MM.1S (cell line): ENCODE results near the gene SRPK2.

ENCODE experiments used
- DNase-seq: peaks from one replicate; pipeline ENCODE4 v3.0.0-alpha.2; 2015
- H2AFZ ChIP-seq: fragments of 300-600 bp; sonication (generic); 2 replicates; pipeline ENCODE4 v1.6.0; 2016; ENCODE audit warnings: antibody characterized with exemption, low read length
- H3F3A ChIP-seq: fragments of 300-600 bp; sonication (generic); 2 replicates; pipeline ENCODE4 v1.6.1; 2016; ENCODE audit warnings: mild to moderate bottlenecking, antibody characterized with exemption, low read length, moderate library complexity, mixed read lengths; ENCODE audit not compliant: insufficient read depth
- H3K27ac ChIP-seq: fragments of 300-600 bp; sonication (generic); 2 replicates; pipeline ENCODE4 v1.5.1; 2016; ENCODE audit warnings: mild to moderate bottlenecking, low read length
- H3K27me3 ChIP-seq: fragments of 300-600 bp; sonication (generic); replicated peaks from 2 replicates; pipeline ENCODE4 v1.6.0; 2016; ENCODE audit warnings: low read length; ENCODE audit not compliant: insufficient read depth
- H3K36me3 ChIP-seq: fragments of 300-600 bp; sonication (generic); replicated peaks from 2 replicates; pipeline ENCODE4 v1.6.1; 2016; ENCODE audit warnings: mild to moderate bottlenecking, low read length, mixed read lengths; ENCODE audit not compliant: insufficient read depth
- H3K4me1 ChIP-seq: fragments of 300-600 bp; sonication (generic); 2 replicates; pipeline ENCODE4 v1.6.1; 2016; ENCODE audit warnings: low read length, mixed read lengths
- H3K4me2 ChIP-seq: fragments of 300-600 bp; sonication (generic); 2 replicates; pipeline ENCODE4 v1.6.0; 2016; ENCODE audit warnings: low read depth, low read length
- H3K4me3 ChIP-seq: fragments of 300-600 bp; sonication (generic); 2 replicates; pipeline ENCODE4 v1.5.1; 2016; ENCODE audit warnings: low read length, mixed read lengths
- H3K79me2 ChIP-seq: fragments of 300-600 bp; sonication (generic); 2 replicates; pipeline ENCODE4 v1.6.1; 2016; ENCODE audit warnings: mixed run types, low read length, mixed read lengths
- H3K9ac ChIP-seq: fragments of 300-600 bp; sonication (generic); 2 replicates; pipeline ENCODE4 v1.6.1; 2016; ENCODE audit warnings: low read length, mixed read lengths
- H3K9me2 ChIP-seq: fragments of 300-600 bp; sonication (generic); replicated peaks from 2 replicates; pipeline ENCODE4 v1.6.1; 2016; ENCODE audit warnings: mild to moderate bottlenecking, low read length, mixed read lengths; ENCODE audit not compliant: insufficient read depth
- H3K9me3 ChIP-seq: fragments of 300-600 bp; sonication (generic); replicated peaks from 2 replicates; pipeline ENCODE4 v1.6.1; 2016; ENCODE audit warnings: mild to moderate bottlenecking, low read length, mixed read lengths; ENCODE audit not compliant: insufficient read depth
- H4K20me1 ChIP-seq: fragments of 300-600 bp; sonication (generic); 2 replicates; pipeline ENCODE4 v1.6.1; 2016; ENCODE audit warnings: mild to moderate bottlenecking, low read length, moderate library complexity, mixed read lengths; ENCODE audit not compliant: insufficient read depth
- EZH2 ChIP-seq: fragments of 300-600 bp; sonication (generic); optimal IDR thresholded peaks from 2 replicates; pipeline ENCODE3; 2017; ENCODE audit warnings: low read depth, mild to moderate bottlenecking, antibody characterized with exemption, low read length, mixed read lengths
- EZH2phosphoT487 ChIP-seq: fragments of 300-600 bp; sonication (generic); IDR thresholded peaks from 2 replicates; pipeline ENCODE4 v1.6.1; 2018; ENCODE audit warnings: antibody characterized with exemption, low read length
- TF ChIP-seq, protein P1 (sequence below): fragments of 300-600 bp; sonication (generic); IDR thresholded peaks from 2 replicates; pipeline ENCODE4 v1.5.1; 2016; ENCODE audit warnings: antibody characterized with exemption, low read length, mixed read lengths

Gene SRPK2

DNA sequence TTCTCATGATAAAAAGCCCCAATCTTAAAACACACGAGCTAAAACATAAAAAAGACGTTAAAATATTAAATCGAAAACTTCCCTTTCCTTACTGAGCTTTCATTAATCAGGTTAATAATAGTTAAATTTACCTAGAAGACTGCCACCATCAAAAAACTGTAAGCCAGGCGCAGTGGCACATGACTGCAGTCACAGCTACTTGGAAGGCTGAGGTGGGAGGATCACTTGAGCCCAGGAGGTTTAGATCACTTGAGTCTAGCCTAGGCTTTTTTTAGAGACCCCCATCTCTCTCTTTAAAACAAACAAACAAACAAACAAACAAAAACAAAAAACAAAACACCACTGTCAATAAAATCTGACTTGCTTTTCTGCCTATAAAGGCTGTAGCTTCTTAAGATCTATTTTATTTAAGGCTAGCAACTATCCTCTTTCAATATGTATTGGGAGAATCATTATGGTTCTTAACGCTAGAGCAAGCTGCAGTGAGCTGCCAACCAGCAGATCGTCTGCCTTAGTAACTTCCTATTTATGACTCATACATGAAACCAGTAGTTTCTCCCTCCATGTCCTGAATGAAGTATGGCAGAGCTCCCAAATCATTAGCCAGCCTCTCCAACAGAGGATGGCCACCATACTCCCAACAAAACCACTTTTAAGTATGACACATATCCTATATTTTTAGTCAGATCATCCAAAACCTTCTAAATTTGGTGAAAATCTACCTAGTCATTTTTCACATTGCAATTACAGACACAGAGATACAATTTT lies 163.7 kb downstream of the SRPK2 start:
- TF ChIP-seq EZH2 (no peak), EZH2phosphoT487 (no peak)
- TF ChIP-seq, protein P1, sequence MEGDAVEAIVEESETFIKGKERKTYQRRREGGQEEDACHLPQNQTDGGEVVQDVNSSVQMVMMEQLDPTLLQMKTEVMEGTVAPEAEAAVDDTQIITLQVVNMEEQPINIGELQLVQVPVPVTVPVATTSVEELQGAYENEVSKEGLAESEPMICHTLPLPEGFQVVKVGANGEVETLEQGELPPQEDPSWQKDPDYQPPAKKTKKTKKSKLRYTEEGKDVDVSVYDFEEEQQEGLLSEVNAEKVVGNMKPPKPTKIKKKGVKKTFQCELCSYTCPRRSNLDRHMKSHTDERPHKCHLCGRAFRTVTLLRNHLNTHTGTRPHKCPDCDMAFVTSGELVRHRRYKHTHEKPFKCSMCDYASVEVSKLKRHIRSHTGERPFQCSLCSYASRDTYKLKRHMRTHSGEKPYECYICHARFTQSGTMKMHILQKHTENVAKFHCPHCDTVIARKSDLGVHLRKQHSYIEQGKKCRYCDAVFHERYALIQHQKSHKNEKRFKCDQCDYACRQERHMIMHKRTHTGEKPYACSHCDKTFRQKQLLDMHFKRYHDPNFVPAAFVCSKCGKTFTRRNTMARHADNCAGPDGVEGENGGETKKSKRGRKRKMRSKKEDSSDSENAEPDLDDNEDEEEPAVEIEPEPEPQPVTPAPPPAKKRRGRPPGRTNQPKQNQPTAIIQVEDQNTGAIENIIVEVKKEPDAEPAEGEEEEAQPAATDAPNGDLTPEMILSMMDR = no peak
- Histone ChIP-seq H3K4me1 (peaks cover 13% of the 10 kb centered on the region), H3K27me3 (no peaks in the 10 kb centered on the region), H2AFZ (no peak overlapping the region), H3K36me3 (0 out of 2 replicates have a peak, but pooled peaks cover 4% of the 10 kb centered on the region), H3K9me3 (no peaks in the 10 kb centered on the region), H4K20me1 (peaks cover 5% of the 10 kb centered on the region; the same call in 1 of the 2 replicates), H3K9me2 (no peaks in the 10 kb centered on the region), H3K4me3 (0 out of 2 replicates have a peak overlapping the region, but pooled peaks have one; percentile 1), H3K79me2 (peaks cover 89% of the 10 kb centered on the region), H3K27ac (peak overlapping the region; percentile 35; the same call in 1 of the 2 replicates), H3K4me2 (peak overlapping the region; percentile 51), H3K9ac (no peak overlapping the region; the same call in 1 of the 2 replicates), H3F3A (peaks cover 14% of the 10 kb centered on the region)
- DNase-seq = peak; percentile 56

- H3K4me2 ChIP-seq = no peak overlapping the region
- H3F3A ChIP-seq = peaks cover 14% of the 10 kb centered on the region
- no peaks in the 10 kb centered on the region for H3K27me3 ChIP-seq
- 0 out of 2 replicates have a peak, but pooled peaks cover 4% of the 10 kb centered on the region for H3K36me3 ChIP-seq
- no peaks in the 10 kb centered on the region for H3K9me3 ChIP-seq
- no peak for DNase-seq
- peaks cover 5% of the 10 kb centered on the region; the same call in 1 of the 2 replicates for H4K20me1 ChIP-seq
- peaks cover 13% of the 10 kb centered on the region for H3K4me1 ChIP-seq
- H3K27ac ChIP-seq = no peak overlapping the region
- no peaks in the 10 kb centered on the region for H3K9me2 ChIP-seq
- TF ChIP-seq, protein P1 = no peak
- TF ChIP-seq EZH2 (no peak), EZH2phosphoT487 (no peak)
- H3K4me3 ChIP-seq = no peak overlapping the region
- H3K79me2 ChIP-seq = peaks cover 91% of the 10 kb centered on the region
- no peak overlapping the region for H2AFZ ChIP-seq
- H3K9ac ChIP-seq = no peak overlapping the region
Observed at GRCh38 chr7:105222953-105223352, 165.8 kb downstream of the SRPK2 start.

DNA sequence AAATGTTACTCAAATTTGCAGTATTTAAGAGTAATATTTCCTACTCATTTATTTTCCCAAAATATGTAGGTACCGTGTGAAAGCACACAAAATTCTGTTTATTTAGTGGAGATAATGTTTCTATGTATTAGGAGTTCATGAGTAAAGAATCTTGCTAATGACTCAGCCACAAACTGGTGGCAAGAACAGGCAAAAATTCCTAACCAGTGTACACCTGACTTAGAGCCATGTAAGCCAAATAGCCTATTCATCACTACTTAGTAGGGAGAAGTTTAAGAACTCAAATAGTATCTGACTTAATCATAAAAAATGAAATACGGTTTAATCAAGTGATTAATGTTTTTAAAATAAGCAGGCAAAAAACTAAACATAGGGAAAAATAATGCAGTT lies 169.0 kb downstream of the SRPK2 start:
- H3F3A ChIP-seq = peaks cover 1% of the 10 kb centered on the region; the same call in 1 of the 2 replicates
- no peak overlapping the region for H3K27ac ChIP-seq
- no peak for DNase-seq
- TF ChIP-seq EZH2 = no peak
- TF ChIP-seq, protein P1 = no peak
- no peak overlapping the region for H2AFZ ChIP-seq
- peaks cover 98% of the 10 kb centered on the region for H3K79me2 ChIP-seq
- H3K4me3 ChIP-seq = no peak overlapping the region
- H4K20me1 ChIP-seq = peaks cover 7% of the 10 kb centered on the region; the same call in 1 of the 2 replicates
- 0 out of 2 replicates have a peak, but pooled peaks cover 4% of the 10 kb centered on the region for H3K36me3 ChIP-seq
- H3K9me2 ChIP-seq = no peaks in the 10 kb centered on the region
- H3K9me3 ChIP-seq = no peaks in the 10 kb centered on the region
- H3K9ac ChIP-seq = no peak overlapping the region
- H3K4me2 ChIP-seq = no peak overlapping the region
- no peaks in the 10 kb centered on the region for H3K27me3 ChIP-seq
- peaks cover 2% of the 10 kb centered on the region; the same call in 1 of the 2 replicates for H3K4me1 ChIP-seq
